ENCODE measurements around the gene MLPH. TPM values are rescaled to one million over a fixed set of nuclear protein-coding genes. Genes with fewer than 3 reads are reported as not detected.

The MLPH gene
- total and polyA plus RNA-seq, 9 of the 15 experiments (the other 6 are each of a cell fraction or from before 2014, with no cell fraction given): 0.22 TPM; not detected in 8

DNA sequence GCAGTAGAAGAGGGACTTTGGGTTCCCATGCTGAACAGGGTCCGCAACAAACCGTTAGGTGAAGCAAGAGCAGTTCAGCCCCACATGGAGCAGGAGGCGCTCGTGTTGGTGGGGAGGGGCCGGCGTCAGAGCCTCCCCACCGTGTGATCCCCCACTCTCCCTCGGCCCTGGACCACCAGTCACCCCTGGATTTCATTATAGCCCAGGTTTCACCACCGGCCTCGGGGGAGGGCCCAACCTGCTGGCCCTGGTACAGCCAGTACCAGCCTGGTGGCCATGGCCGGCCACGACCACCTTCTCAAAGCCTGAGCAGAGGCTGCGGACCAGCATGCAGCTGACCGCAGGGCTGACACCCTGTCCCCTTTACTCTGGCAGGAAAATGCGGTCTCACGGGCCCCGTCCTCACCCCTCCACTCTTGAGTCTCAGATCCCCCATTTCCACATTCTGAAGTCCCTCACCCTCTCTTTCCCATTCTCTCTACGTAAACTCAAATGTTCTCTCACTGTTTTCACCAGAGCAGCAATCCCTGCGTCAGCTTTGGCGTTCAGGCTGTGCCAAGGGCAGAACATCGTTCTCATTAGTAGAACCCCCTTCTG is 8.6 kb downstream of the MLPH start (continued):
- TF ChIP-seq, protein P1, sequence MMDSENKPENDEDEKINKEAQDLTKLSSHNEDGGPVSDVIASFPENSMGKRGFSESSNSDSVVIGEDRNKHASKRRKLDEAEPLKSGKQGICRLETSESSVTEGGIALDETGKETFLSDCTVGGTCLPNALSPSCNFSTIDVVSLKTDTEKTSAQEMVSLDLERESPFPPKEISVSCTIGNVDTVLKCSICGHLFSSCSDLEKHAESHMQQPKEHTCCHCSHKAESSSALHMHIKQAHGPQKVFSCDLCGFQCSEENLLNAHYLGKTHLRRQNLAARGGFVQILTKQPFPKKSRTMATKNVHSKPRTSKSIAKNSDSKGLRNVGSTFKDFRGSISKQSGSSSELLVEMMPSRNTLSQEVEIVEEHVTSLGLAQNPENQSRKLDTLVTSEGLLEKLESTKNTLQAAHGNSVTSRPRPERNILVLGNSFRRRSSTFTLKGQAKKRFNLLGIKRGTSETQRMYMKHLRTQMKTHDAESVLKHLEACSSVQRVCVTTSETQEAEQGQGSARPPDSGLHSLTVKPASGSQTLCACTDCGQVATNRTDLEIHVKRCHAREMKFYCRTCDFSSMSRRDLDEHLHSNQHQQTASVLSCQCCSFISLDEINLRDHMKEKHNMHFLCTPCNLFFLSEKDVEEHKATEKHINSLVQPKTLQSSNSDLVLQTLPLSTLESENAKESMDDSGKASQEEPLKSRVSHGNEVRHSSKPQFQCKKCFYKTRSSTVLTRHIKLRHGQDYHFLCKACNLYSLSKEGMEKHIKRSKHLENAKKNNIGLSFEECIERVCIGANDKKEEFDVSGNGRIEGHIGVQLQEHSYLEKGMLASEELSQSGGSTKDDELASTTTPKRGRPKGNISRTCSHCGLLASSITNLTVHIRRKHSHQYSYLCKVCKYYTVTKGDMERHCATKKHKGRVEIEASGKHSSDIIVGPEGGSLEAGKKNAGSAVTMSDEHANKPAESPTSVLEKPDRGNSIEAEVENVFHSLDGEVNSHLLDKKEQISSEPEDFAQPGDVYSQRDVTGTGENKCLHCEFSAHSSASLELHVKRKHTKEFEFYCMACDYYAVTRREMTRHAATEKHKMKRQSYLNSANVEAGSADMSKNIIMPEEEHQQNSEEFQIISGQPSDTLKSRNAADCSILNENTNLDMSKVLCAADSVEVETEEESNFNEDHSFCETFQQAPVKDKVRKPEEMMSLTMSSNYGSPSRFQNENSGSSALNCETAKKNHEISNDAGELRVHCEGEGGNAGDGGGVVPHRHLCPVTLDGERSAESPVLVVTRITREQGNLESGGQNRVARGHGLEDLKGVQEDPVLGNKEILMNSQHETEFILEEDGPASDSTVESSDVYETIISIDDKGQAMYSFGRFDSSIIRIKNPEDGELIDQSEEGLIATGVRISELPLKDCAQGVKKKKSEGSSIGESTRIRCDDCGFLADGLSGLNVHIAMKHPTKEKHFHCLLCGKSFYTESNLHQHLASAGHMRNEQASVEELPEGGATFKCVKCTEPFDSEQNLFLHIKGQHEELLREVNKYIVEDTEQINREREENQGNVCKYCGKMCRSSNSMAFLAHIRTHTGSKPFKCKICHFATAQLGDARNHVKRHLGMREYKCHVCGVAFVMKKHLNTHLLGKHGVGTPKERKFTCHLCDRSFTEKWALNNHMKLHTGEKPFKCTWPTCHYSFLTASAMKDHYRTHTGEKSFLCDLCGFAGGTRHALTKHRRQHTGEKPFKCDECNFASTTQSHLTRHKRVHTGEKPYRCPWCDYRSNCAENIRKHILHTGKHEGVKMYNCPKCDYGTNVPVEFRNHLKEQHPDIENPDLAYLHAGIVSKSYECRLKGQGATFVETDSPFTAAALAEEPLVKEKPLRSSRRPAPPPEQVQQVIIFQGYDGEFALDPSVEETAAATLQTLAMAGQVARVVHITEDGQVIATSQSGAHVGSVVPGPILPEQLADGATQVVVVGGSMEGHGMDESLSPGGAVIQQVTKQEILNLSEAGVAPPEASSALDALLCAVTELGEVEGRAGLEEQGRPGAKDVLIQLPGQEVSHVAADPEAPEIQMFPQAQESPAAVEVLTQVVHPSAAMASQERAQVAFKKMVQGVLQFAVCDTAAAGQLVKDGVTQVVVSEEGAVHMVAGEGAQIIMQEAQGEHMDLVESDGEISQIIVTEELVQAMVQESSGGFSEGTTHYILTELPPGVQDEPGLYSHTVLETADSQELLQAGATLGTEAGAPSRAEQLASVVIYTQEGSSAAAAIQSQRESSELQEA (IDR thresholded peaks at IDR 0.05; ENCODE audit: low read depth): no peak
- TF ChIP-seq HMGN3 (IDR thresholded peaks at IDR 0.05; ENCODE audit: borderline replicate concordance, extremely low read depth, insufficient read length, low read depth, low read length) (no peak), CHCHD3 (CRISPR knock-in tag; IDR thresholded peaks at IDR 0.05) (no peak), MEIS2 (IDR thresholded peaks at IDR 0.05; ENCODE audit: partially characterized antibody) (no peak)

All from K562 (cell line).